Measurements from ENCODE around the gene SNX30. TPM values are rescaled to one million over a fixed set of nuclear protein-coding genes. Genes with fewer than 3 reads are reported as not detected.

Gene SNX30, protein sequence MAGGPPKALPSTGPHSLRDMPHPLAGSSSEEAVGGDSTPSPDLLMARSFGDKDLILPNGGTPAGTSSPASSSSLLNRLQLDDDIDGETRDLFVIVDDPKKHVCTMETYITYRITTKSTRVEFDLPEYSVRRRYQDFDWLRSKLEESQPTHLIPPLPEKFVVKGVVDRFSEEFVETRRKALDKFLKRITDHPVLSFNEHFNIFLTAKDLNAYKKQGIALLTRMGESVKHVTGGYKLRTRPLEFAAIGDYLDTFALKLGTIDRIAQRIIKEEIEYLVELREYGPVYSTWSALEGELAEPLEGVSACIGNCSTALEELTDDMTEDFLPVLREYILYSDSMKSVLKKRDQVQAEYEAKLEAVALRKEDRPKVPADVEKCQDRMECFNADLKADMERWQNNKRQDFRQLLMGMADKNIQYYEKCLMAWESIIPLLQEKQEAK
- total RNA-seq, result 29.5 TPM

GRCh38 chr9:112750016-112750763 lies at the start of gene SNX30:
Gene SNX30, plus strand, starts transcription at chr9:112750760. Its CDS starts 242 bp downstream, at chr9:112751002.

DNA sequence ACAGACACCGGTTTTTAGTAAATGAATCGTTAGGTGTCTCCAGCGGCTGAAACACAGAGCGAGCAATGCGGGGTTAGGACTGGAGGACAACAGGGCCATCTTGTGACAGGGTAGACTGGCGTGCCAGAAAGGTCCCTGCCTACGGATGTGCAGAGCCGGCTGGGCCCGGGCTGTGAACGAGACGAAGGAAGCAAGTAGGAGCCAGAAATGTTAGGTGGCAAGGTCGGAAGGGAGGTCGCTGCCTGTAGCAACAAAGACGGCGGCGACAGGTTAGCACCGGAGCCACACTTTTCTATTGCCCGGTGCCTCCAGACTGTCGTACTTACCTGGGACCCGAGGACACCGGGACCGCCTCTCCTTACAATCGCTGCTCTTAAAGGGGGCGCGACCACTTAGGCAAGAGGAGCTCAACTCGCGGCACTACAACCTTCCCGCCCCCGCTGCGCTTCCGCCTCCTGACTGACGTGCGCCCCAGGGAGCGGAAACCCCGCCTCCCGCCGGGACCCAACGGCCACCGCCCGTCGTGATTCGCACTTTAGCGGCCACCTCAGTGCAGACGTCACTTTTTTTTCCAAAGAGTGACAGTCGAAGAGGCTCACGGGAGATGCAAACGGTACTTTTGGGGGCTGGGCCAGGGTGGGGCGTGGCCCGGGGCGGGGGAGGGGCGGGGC lies 32.8 kb upstream of the SNX30 start, which contains the start of gene INIP:
TSS of gene INIP (minus strand) at position 457 of the 671 bp plus-strand sequence. CDS start 1,632 bp downstream, outside the sequence.

DNA sequence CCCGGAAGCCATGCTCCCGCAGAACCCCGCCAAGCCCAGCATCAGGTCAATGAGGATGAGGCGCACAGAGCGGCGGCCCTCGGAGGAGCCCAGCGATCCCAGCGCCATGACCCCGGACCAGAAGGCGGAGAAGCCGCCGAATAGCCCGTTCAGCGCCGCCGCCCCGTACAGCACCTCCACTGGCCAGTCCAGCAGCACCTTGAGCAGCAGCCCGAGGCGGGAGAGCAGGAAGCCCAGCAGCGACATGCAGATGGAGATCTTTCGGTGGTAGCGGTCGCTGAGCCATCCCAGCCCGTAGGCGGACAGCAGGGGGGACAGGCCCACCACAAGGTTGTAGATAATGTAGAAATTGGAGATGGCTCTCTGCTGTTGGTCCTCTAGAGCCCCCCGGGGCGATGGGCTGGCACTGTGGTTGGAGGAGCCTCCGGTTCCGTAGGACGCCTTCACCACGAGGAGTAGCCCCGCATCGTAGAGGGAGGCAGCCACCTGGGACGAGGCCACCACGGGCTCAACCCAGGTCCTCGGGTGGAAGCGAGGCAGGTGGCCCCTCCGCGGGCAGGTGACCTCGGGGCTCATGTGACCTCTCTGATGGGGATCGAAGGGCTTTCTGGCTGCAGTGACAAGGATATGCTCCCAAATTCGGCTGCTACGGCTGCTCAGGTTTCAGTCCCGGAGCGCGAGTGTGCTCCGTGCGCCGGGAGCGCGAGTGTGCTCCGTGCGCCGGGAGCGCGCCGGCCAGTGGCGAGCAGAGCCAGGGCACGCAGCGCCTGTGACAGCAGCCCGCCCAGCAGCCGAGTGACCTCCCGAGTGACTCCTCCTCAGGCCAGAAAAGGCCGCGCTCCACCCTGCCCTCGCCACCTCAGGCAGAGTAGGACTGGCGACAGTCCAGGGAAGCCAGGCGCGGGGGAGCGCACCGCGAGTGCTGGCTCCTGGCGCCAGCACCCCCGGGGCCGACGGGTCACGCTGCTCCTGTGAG lies 139.8 kb downstream of the SNX30 start, which contains the start of gene SLC46A2:
TSS of gene SLC46A2 (minus strand) at position 771 of the 976 bp plus-strand sequence. CDS start at position 576, 195 bp downstream.

Other genes with a start within 250 kb of the SNX30 start
- gene INIP, start 32.6 kb upstream of the SNX30 start, total RNA-seq, result 35.6 TPM
- not detected for gene SLC46A2, start 140.1 kb downstream of the SNX30 start, total RNA-seq

All from camera-type eye (tissue), 1 donor.